ENCODE measurements around the gene MYOM1. TPM values are rescaled to one million over a fixed set of nuclear protein-coding genes. Genes with fewer than 3 reads are reported as not detected.
"Not testable (repeated sequence)": the region's sequence is repeated elsewhere in the genome, so short reads cannot be mapped to it uniquely, and the experiment has no call there.

MYOM1 gene
- total RNA-seq, 4 donors from 2014 or later: 0.23 to 2.5 (median 0.52) TPM

DNA sequence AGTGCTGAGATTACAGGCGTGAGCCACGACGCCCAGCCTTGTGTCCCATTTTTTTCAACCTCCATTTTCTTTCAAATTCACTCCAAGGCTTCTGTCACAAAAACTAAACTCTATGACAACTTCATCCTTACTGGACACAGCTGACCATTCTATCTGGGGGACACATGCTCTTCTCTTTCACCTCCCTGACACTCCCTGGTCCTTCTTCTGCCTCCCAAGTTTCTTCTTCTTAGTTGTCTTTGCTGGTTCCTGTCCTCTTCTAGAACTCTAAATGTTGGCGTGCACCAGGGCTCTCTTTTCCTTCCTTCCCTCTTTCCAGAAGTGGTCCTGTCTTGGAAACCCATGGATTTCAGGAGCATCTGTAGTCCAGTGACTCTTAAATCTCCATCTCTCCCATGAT lies 166.7 kb downstream of the MYOM1 start:
- WGBS, 2 donors: 95 to 96% methylated on average over 4 of the region's 4 CpGs
- Histone ChIP-seq H3K9me3 (no peaks in the 10 kb centered on the region), H3K4me1 (no peaks in the 10 kb centered on the region), H3K27ac (no peak overlapping the region), H3K36me3 (no peaks in the 10 kb centered on the region), H3K27me3 (peaks cover 0 to 4% (median 0%) of the 10 kb centered on the region in 4 donors), H3K4me3 (no peak overlapping the region)
- DNase-seq: no peak
- TF ChIP-seq POLR2A (IDR thresholded peaks at IDR 0.05): no peak
- TF ChIP-seq CTCF (IDR thresholded peaks at IDR 0.05): no peak
- intact Hi-C loops (cut with DNase I): no loop called here

DNA sequence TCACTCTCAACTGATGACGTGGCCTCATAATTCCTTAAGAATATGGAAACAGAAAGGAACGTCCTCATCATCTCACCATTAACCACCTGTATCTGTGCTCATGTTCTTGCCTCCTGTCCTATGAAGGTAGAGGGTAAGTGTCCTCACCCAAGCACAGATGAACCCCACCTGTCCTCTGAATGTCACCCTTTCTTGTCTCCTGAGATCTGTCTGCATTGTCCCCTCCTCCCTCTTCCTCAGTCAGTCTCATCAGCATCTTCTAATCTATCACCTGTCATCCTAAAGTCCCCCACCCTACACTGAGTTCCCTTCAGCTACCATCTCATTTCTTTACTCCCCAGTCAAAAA lies 167.4 kb downstream of the MYOM1 start:
- H3K9me3 ChIP-seq: no peaks in the 10 kb centered on the region
- intact Hi-C loops (cut with DNase I): no loop called here
- no peaks in the 10 kb centered on the region for H3K36me3 ChIP-seq
- WGBS, 2 donors: 45 to 58% methylated on average over 2 of the region's 2 CpGs
- no peaks in the 10 kb centered on the region for H3K4me1 ChIP-seq
- H3K27me3 ChIP-seq: peaks cover 0 to 4% (median 0%) of the 10 kb centered on the region in 4 donors
- DNase-seq: no peak
- H3K27ac ChIP-seq: no peak overlapping the region
- no peak for TF ChIP-seq POLR2A (IDR thresholded peaks at IDR 0.05)
- TF ChIP-seq CTCF (IDR thresholded peaks at IDR 0.05): no peak
- no peak overlapping the region for H3K4me3 ChIP-seq

DNA sequence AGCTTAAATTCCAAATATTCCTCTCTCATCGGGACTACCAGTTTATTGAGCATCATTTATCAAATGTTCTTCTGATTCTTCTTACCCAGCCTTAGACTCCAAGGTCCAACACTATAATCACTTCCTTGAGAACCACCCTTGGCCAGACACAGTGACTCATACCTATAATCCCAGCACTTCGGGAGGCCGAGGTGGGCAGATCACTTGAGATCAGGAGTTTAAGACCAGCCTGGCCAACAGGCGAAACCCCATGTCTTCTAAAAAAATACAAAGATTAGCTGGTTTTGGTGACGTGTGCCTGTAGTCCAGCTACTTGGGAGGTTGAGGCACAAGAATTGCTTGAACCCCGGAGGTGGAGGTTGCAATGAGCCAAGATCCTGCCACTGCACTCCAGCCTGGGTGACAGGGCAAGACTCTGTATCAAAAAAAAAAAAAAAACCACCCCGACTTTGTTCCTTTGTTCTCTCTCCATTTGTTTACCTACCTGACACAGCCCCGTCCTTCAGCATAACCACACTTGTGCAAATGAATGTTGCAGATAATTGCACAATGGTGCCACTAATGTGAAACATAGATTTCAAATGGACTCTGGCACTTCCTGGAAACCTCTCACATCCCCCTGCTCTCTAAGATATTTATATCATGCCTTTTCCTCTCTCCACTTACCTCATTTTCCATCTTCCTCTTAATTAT lies 167.9 kb downstream of the MYOM1 start:
- H3K36me3 ChIP-seq: no peaks in the 10 kb centered on the region
- WGBS, 2 donors: 55 to 69% methylated on average over 7 to 8 of the region's 8 CpGs
- DNase-seq: no peak
- no peaks in the 10 kb centered on the region for H3K4me1 ChIP-seq
- no peaks in the 10 kb centered on the region for H3K9me3 ChIP-seq
- H3K27me3 ChIP-seq: peaks cover 0 to 2% (median 0%) of the 10 kb centered on the region in 4 donors
- no peak for TF ChIP-seq CTCF (IDR thresholded peaks at IDR 0.05)
- TF ChIP-seq POLR2A (IDR thresholded peaks at IDR 0.05): no peak
- intact Hi-C loops (cut with DNase I): no loop called here
- no peak overlapping the region for H3K4me3 ChIP-seq
- H3K27ac ChIP-seq: no peak overlapping the region

DNA sequence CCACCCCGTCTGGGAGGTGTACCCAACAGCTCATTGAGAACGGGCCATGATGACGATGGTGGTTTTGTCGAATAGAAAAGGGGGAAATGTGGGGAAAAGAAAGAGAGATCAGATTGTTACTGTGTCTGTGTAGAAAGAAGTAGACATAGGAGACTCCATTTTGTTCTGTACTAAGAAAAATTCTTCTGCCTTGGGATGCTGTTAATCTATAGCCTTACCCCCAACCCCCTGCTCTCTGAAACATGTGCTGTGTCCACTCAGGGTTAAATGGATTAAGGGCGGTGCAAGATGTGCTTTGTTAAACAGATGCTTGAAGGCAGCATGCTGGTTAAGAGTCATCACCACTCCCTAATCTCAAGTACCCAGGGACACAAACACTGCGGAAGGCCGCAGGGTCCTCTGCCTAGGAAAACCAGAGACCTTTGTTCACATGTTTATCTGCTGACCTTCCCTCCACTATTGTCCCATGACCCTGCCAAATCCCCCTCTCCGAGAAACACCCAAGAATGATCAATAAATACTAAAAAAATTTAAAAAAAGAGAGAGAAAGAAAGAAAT lies 169.8 kb downstream of the MYOM1 start:
- no CpG with 5 or more reads among the region's 8 CpGs for WGBS, 2 donors
- H3K9me3 ChIP-seq; H3K4me1 ChIP-seq; H3K4me3 ChIP-seq; intact Hi-C loops (cut with DNase I); H3K27ac ChIP-seq; H3K27me3 ChIP-seq; H3K36me3 ChIP-seq; DNase-seq: not testable (repeated sequence)

GRCh38 chr18:3048820-3049349 lies 170.9 kb downstream of the MYOM1 start:
- Histone ChIP-seq H3K9me3 (no peaks in the 10 kb centered on the region), H3K27me3 (no peaks in the 10 kb centered on the region), H3K4me1 (peaks cover 0 to 11% (median 5%) of the 10 kb centered on the region in 3 donors), H3K27ac (no peak overlapping the region), H3K36me3 (no peaks in the 10 kb centered on the region), H3K4me3 (no peak overlapping the region)
- 67 to 92% methylated on average over 1 to 3 of the region's 3 CpGs for WGBS, 2 donors
- intact Hi-C loops (cut with DNase I): no loop called here
- no peak for DNase-seq
- no peak for TF ChIP-seq POLR2A (IDR thresholded peaks at IDR 0.05)
- no peak for TF ChIP-seq CTCF (IDR thresholded peaks at IDR 0.05)
